ENCODE measurements around the gene PPP1R14C.

Gene PPP1R14C

GRCh38 chr6:150248300-150248699 lies 105.5 kb downstream of the PPP1R14C start:
- no peak for TF ChIP-seq CTCF (IDR thresholded peaks at IDR 0.05; ENCODE audit: low read depth, low read length, missing control alignments)
- in situ Hi-C loops (cut with HindIII; ENCODE audit: low sequenced_read_pairs), result no loop called here
- no peak overlapping the region for H3K4me3 ChIP-seq (ENCODE audit: low read depth, low read length)
- no peak for DNase-seq (ENCODE audit: low read depth)

GRCh38 chr6:150249261-150249660 lies 106.4 kb downstream of the PPP1R14C start:
- no peak for TF ChIP-seq CTCF (IDR thresholded peaks at IDR 0.05; ENCODE audit: low read depth, low read length, missing control alignments)
- no peak overlapping the region for H3K4me3 ChIP-seq (ENCODE audit: low read depth, low read length)
- in situ Hi-C loops (cut with HindIII; ENCODE audit: low sequenced_read_pairs), result no loop called here
- peak; percentile 68 for DNase-seq (ENCODE audit: low read depth)

- in situ Hi-C loops (cut with HindIII; ENCODE audit: low sequenced_read_pairs), result no loop called here
- no peak overlapping the region for H3K4me3 ChIP-seq (ENCODE audit: low read depth, low read length)
- no peak for TF ChIP-seq CTCF (IDR thresholded peaks at IDR 0.05; ENCODE audit: low read depth, low read length, missing control alignments)
- DNase-seq (ENCODE audit: low read depth), result peak; percentile 44
Observed at GRCh38 chr6:150250826-150251225, 108.0 kb downstream of the PPP1R14C start.

GRCh38 chr6:150251566-150252186 lies 108.8 kb downstream of the PPP1R14C start:
- in situ Hi-C loops (cut with HindIII; ENCODE audit: low sequenced_read_pairs), result no loop called here

GRCh38 chr6:150252714-150253444 lies 110.0 kb downstream of the PPP1R14C start:
- no peak for TF ChIP-seq CTCF (IDR thresholded peaks at IDR 0.05; ENCODE audit: low read depth, low read length, missing control alignments)
- no peak overlapping the region for H3K4me3 ChIP-seq (ENCODE audit: low read depth, low read length)
- in situ Hi-C loops (cut with HindIII; ENCODE audit: low sequenced_read_pairs), result no loop called here
- no peak for DNase-seq (ENCODE audit: low read depth)

More at GRCh38 chr6:150251566-150252186, 108.8 kb downstream of the PPP1R14C start:
- DNase-seq (ENCODE audit: low read depth), result no peak
- TF ChIP-seq CTCF (IDR thresholded peaks at IDR 0.05; ENCODE audit: low read depth, low read length, missing control alignments), result no peak
- H3K4me3 ChIP-seq (ENCODE audit: low read depth, low read length), result no peak overlapping the region

- DNase-seq (ENCODE audit: low read depth), result no peak
- H3K4me3 ChIP-seq (ENCODE audit: low read depth, low read length), result no peak overlapping the region
- TF ChIP-seq CTCF (IDR thresholded peaks at IDR 0.05; ENCODE audit: low read depth, low read length, missing control alignments), result no peak
- in situ Hi-C loops (cut with HindIII; ENCODE audit: low sequenced_read_pairs), result no loop called here
Observed at GRCh38 chr6:150253489-150253888, 110.6 kb downstream of the PPP1R14C start.

Measured in astrocyte of the cerebellum (primary cell).